GM19238 (cell line): Measurements from ENCODE around the gene CHKB.
"Not testable (repeated sequence)": the region's sequence is repeated elsewhere in the genome, so short reads cannot be mapped to it uniquely, and the experiment has no call there.

ENCODE experiments used
- DNase-seq: peaks from one replicate; pipeline ENCODE4 v3.0.0; 2011; ENCODE audit warnings: low spot score; ENCODE audit not compliant: insufficient read length

Gene CHKB

GRCh38 chr22:50582493-50583293 lies at the start of gene CHKB:
TSS of gene CHKB (minus strand) at chr22:50582849. CDS start at chr22:50582781, 68 bp downstream.
- peak; percentile 99 for DNase-seq

- no peak for DNase-seq
These were observed 47.7 kb upstream of the CHKB start for GRCh38 chr22:50630376-50630775.

- DNase-seq: no peak
These were observed 46.0 kb upstream of the CHKB start for GRCh38 chr22:50628543-50629134.

- peak; percentile 66 for DNase-seq
These were observed 45.2 kb upstream of the CHKB start, which contains the start of gene ARSA for GRCh38 chr22:50627642-50628542. TSS of gene ARSA (minus strand) at chr22:50628152. CDS start at chr22:50627779, 373 bp downstream.

GRCh38 chr22:50626850-50627641 lies 44.4 kb upstream of the CHKB start:
- no peak for DNase-seq

- DNase-seq: no peak
These were observed 43.7 kb upstream of the CHKB start for GRCh38 chr22:50626314-50626849.

GRCh38 chr22:50625568-50626313 lies 43.1 kb upstream of the CHKB start:
- DNase-seq: no peak

- no peak for DNase-seq
These were observed 42.5 kb upstream of the CHKB start for GRCh38 chr22:50625131-50625567.

GRCh38 chr22:50624347-50625130 lies 41.9 kb upstream of the CHKB start:
- DNase-seq: no peak

- no peak for DNase-seq
These were observed 40.2 kb upstream of the CHKB start for GRCh38 chr22:50622723-50623327.

- no peak for DNase-seq
These were observed 39.5 kb upstream of the CHKB start for GRCh38 chr22:50621948-50622722.

- DNase-seq: no peak
These were observed 38.8 kb upstream of the CHKB start for GRCh38 chr22:50621356-50621880.

GRCh38 chr22:50620593-50621355 lies 38.1 kb upstream of the CHKB start:
- peak; percentile 75 for DNase-seq

GRCh38 chr22:50614296-50614695 lies 31.6 kb upstream of the CHKB start:
- not testable (repeated sequence) for DNase-seq

- DNase-seq: no peak
These were observed 30.8 kb upstream of the CHKB start for GRCh38 chr22:50613291-50613981.

GRCh38 chr22:50612528-50613221 lies 30.0 kb upstream of the CHKB start:
- DNase-seq: no peak
